Stimulated activated naive CD4-positive, alpha-beta T cell treated with Interleukin-2 at 50 U/mL for 16 hours (primary cell): ENCODE results near the gene ALPI.
"Not testable (repeated sequence)": the region's sequence is repeated elsewhere in the genome, so short reads cannot be mapped to it uniquely, and the experiment has no call there.

Experiments
- DNase-seq: peaks from one replicate; lab custom pipeline; 2025; lab: John Stamatoyannopoulos, UW

ALPI gene

GRCh38 chr2:232455426-232456255, at the start of gene ALPI:
Gene ALPI (plus strand): TSS chr2:232456153. CDS start chr2:232456200, 47 bp downstream.
- DNase-seq = no peak

- DNase-seq = no peak
Observed at GRCh38 chr2:232406556-232407310, 49.2 kb upstream of the ALPI start, which contains the start of gene ALPG. Gene ALPG (plus strand): TSS chr2:232406844. CDS start chr2:232406895, 51 bp downstream.

GRCh38 chr2:232407428-232408150, 48.4 kb upstream of the ALPI start:
- DNase-seq = not testable (repeated sequence)

- not testable (repeated sequence) for DNase-seq
Observed at GRCh38 chr2:232408269-232408668, 47.7 kb upstream of the ALPI start.

- DNase-seq = not testable (repeated sequence)
Observed at GRCh38 chr2:232409617-232410016, 46.3 kb upstream of the ALPI start.

- DNase-seq = no peak
Observed at GRCh38 chr2:232410238-232410900, 45.6 kb upstream of the ALPI start.

- no peak for DNase-seq
Observed at GRCh38 chr2:232411901-232412629, 43.9 kb upstream of the ALPI start.

- DNase-seq = no peak
Observed at GRCh38 chr2:232412986-232413385, 43.0 kb upstream of the ALPI start.

- no peak for DNase-seq
Observed at GRCh38 chr2:232415138-232415690, 40.7 kb upstream of the ALPI start.

- no peak for DNase-seq
Observed at GRCh38 chr2:232415736-232416520, 40.0 kb upstream of the ALPI start.

- DNase-seq = no peak
Observed at GRCh38 chr2:232416521-232417470, 39.2 kb upstream of the ALPI start.

- no peak for DNase-seq
Observed at GRCh38 chr2:232417489-232417888, 38.5 kb upstream of the ALPI start.

- DNase-seq = no peak
Observed at GRCh38 chr2:232418056-232418455, 37.9 kb upstream of the ALPI start.

GRCh38 chr2:232418466-232419244, 37.3 kb upstream of the ALPI start:
- no peak for DNase-seq

- no peak for DNase-seq
Observed at GRCh38 chr2:232419245-232420072, 36.5 kb upstream of the ALPI start.

- no peak for DNase-seq
Observed at GRCh38 chr2:232420073-232420454, 35.9 kb upstream of the ALPI start.
